Renal cortical epithelial cell (primary cell): ENCODE results near the gene CCR2. TPM values are rescaled to one million over a fixed set of nuclear protein-coding genes. Genes with fewer than 3 reads are reported as not detected.
A peak's percentile ranks its signal among the peaks of the same experiment; 100 is the strongest.
"Not testable (repeated sequence)": the region's sequence is repeated elsewhere in the genome, so short reads cannot be mapped to it uniquely, and the experiment has no call there.

Experiments
- DNase-seq: peaks from one replicate; pipeline ENCODE4 v3.0.0-alpha.2; 2011; ENCODE audit warnings: low read depth
- total RNA-seq: library from RNA; depleted of rRNA; stranded (reverse); fragments of >200 nt; gene quantifications from 2 replicates; pipeline ENCODE4 v1.2.3, GENCODE V29; 2014

CCR2 gene
- total RNA-seq, 1 donor from 2014 or later, result not detected

DNA sequence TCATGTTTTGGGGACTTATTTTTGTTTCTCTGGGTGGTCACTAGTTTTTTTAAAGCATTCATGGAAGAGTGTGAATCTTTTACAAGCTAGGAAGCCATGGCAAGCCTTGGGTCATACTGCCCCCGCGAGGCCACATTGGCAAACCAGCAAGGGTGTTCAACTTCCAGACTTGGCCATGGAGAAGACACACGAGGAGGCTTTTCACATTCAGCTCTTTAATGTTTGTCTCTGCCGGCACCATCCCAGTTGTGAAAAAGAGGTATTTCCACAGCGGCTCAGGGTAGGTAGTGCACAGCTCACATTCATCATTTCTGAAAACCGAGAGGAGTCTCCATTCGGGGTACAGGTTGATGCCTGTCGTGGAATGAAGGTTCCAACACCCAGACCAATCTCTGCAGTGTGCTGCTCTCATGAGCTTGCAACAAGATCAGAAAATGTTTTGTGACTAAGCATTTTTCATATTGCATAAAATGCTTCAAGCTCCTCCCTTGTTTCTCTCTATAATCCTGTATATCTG lies 24.6 kb downstream of the CCR2 start:
- peak; percentile 41 for DNase-seq

DNA sequence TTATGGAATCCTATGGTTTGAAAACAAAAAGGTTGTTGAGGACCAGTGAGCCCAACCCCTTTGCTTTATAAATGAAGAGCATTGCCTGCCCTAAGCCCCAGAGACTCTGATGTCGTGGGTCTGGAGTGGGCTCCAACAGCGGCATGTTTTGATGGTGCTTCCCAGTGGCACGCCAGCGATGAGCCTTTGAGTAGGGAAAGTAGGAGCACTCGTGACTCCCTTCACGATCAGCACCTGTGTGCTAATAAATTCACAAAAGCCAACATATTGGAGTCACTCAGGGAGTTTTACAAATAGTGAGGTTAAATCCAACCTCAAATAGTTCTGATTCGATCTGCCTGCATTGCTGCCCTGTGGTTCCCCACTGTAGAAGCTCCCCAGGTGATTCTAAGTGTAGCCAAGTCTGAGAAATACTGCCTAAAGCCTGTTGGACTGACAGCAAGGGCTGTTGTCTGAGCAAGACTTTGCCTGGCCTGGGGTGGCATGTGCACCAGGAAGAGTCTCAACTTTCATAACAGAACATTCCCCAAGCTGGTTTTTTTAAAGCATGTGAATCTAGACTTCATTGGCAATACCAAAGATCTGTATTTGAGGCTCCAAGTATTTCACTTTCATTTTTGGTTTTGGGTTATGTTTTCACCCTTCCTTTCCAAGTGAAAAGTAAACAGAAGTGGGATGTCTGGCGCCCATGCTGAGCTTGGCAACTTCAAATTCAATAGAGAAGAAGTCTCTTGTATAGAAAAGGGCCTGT lies 26.7 kb downstream of the CCR2 start:
- DNase-seq, result no peak

GRCh38 chr3:46381625-46382024 lies 27.7 kb downstream of the CCR2 start:
- no peak for DNase-seq

GRCh38 chr3:46383211-46383950 lies 29.5 kb downstream of the CCR2 start:
- no peak for DNase-seq

- DNase-seq, result no peak
Measured at GRCh38 chr3:46383951-46384330, 30.0 kb downstream of the CCR2 start.

DNA sequence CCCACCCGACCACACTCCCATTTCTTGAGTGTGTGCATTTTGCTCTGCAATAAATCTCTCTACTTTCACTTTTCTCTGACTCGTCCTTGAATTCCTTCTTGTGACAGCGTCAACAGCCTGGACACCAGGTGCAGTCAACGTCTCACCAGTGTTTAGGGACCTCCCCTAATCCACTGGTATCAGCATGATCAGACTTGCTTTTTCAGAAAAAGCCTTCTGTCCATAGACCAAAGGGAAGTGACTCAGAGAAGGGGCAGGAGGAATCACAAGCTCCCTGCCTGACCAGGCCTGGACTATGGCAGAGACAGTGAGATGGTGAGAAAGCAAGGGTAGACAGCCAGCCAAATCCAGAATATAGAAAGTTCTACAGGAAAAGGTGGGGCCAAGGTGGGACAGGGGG lies 32.3 kb downstream of the CCR2 start:
- DNase-seq, result peak; percentile 64

DNA sequence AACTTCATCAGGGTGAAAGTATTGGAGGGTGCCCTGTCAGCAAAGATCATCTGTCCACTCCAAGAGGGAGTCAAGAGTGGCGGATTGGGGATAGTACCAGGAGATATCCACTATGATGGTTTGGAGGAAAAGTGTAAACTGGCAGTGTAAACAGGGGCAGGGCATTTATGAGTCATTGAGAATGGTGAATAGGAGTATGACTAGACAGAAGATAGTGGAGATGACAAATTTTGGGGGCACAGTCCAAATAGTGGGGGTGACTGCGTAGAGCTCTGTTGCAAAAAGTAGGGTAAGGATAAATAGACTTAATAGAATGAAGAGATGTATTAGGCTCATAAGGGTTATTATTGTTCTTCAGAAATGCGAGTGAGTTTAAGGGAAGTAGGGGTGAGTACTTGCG lies 34.9 kb downstream of the CCR2 start:
- not testable (repeated sequence) for DNase-seq

- no peak for DNase-seq
Measured at GRCh38 chr3:46389306-46389705, 35.4 kb downstream of the CCR2 start.

- DNase-seq, result not testable (repeated sequence)
Measured at GRCh38 chr3:46391526-46391925, 37.6 kb downstream of the CCR2 start.

GRCh38 chr3:46393011-46393410 lies 39.1 kb downstream of the CCR2 start:
- no peak for DNase-seq

- DNase-seq, result no peak
Measured at GRCh38 chr3:46393554-46394434, 39.9 kb downstream of the CCR2 start.

DNA sequence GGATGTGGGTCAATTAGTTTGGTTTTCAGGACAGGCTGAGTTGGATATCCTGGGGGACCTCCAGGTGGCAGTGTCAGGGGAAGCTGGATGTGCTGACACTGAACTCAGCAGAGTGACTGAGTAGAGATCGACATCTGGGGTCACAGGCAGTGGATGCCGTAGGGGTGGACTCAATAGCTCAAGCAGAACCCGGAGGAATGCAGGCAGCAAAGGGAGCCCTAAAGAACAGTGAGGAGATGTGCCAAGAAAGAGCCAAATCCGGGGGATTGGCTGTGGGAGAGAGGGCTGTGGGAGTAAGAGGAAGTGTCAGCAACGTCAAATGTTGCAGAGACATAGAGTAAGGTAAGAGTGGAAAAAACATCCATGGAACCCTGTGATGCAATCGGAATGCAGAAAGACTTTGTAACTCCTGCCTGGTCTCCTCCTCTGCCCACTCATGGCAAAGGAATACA lies 41.3 kb downstream of the CCR2 start:
- DNase-seq, result peak; percentile 17

- DNase-seq, result no peak
Measured at GRCh38 chr3:46395766-46396530, 42.0 kb downstream of the CCR2 start.

DNA sequence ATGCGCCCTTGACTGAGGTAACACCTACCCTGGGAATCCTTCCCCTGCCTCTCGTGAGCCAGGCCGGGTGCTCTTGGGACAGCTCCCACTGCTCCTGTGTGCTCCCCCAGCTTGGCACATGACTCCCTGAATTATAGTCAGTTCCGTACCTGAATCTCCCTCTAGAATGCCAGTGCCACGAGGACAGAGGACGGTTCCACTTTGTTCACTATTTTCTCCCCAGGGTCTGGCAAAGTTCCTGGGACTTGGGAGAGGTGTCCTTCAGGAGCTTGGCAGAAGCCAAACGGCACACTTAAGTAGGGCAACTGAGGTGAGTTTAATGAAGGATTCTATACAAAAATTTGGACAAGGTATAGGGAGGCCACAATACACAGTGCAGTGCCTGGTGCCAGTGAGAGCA lies 43.2 kb downstream of the CCR2 start:
- no peak for DNase-seq

DNA sequence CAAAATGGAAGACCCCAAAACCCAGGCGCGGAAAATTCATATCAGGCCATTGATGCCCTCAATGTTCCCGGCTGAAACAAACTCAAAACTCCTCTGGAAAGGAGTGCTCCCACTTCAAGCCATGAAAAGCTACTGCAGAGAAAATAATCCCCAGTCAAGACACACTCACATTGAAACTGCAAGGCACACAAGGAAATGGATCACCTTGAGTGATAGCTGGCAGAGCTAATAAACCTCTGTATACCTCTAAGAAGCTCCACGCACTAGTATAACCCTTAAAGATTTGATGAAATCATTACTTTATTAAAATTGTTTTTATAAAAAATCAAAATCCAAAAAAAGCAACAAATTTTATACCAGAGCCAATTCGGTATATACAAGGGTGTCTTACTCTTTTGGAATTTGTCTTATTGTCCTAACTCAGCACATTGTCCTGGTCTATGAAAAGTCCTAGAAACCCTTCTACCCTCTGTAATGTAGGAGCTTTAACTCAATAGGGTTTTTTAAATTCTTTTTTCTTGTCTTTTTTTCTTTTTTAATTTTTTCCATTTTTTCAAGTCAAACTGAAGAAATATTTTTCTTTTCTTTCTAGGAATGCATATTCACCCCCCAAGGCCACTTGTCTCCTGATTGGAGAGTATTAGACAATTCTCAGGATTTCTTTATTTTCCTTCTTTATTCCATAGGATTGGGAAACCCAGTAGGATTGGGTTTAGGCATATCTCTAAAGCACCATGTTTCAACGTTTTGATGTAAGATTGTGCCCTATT lies 44.5 kb downstream of the CCR2 start:
- no peak for DNase-seq

DNA sequence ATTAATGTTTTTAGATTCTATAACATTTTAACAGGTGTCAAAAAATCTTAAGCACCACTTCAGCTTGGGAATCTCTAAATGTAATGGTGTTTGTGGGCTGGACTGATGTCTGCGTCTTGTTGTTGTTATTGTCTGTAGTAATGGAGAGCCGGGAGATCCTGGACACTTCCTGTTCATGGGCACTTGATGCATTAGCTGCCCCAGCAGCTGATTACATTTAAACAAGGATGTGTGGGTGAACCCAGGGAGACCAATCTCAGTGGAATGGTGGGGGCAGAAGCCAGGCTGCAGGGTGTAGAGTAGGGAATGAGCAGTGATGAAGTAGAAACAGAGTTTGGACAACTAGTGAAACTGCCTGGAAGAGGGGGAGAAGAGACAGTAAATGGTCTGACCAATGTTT lies 45.2 kb downstream of the CCR2 start:
- no peak for DNase-seq

GRCh38 chr3:46399557-46399956 lies 45.6 kb downstream of the CCR2 start:
- DNase-seq, result no peak

DNA sequence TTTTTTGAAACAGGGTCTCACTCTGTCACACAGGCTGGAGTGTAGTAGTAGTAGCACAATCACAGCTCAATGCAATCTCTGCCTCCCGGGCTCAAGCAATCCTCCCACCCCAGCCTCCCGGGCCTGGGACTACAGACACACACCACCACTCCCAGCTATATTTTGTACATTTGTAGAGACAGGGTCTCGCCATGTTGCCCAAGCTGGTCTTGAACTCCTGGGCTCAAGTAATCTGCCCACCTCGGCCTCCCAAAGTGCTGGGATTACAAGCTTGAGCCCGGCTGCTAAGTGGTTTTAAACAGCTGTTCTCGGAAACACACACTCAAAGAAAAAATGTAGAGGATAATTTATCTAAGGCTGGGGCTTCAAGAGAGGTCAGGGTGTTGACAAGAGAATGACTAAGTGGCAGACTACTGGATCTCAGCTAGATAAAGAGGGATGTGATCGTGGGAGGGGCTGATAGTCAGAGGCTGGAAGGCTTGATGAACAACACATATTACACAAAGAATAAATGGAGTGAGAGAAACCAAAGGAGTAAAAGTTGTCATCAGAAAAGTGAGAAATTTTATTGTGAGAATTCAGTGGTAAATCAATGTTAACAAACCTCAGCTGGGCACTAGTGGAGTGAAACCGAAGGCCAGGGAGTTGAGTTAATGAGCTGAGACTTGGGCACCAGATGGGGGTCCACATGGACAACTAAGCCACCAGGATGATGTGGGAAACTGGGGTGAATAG lies 46.3 kb downstream of the CCR2 start:
- DNase-seq, result no peak

DNA sequence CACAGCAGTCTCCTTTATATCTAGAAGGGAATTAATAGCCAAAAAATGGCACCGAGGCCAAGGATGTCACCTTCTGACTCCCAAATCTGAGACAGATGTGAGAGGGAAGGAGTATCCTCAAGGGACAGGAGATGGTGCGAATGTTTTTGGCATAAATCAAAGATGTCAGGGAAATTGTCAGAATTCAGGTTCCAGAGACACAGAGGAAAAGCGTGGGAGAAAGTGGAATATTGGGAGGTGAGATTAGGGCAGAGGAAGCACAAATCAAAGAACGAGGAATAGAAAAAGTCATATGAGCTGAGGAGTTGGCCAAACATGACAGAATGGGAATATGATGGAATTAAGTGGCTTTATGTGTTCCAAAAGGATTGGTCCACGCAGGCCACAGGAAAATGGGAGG lies 46.9 kb downstream of the CCR2 start:
- DNase-seq, result no peak

GRCh38 chr3:46401579-46401978 lies 47.7 kb downstream of the CCR2 start:
- no peak for DNase-seq
